Liver (tissue), 9 donors: ENCODE data around the gene SECISBP2L. TPM values are rescaled to one million over a fixed set of nuclear protein-coding genes. Genes with fewer than 3 reads are reported as not detected.

Source experiments
- DNase-seq: peaks from one replicate; pipeline ENCODE4 v3.0.0-alpha.2; 2017; ENCODE audit warnings: low spot score
- H3K27ac ChIP-seq, 2 donors: one replicate each; pipeline ENCODE4 v1.7.0; 2013; ENCODE audit warnings: inconsistent platforms in 2 of 2, low read length in 2 of 2, control low read depth in 1 of 2, low read depth in 1 of 2, mild to moderate bottlenecking in 1 of 2
- H3K27me3 ChIP-seq, 4 donors: one replicate each; pipeline versions ENCODE4 v1.6.1 to v1.7.0; 2013; ENCODE audit warnings: low read length in 3 of 4, inconsistent platforms in 1 of 4, mild to moderate bottlenecking in 1 of 4, moderate library complexity in 1 of 4; ENCODE audit not compliant: control insufficient read depth in 4 of 4, insufficient read depth in 4 of 4
- H3K36me3 ChIP-seq, 4 donors: one replicate each; pipeline versions ENCODE4 v1.6.1 to v1.7.0; 2013; ENCODE audit warnings: low read length in 3 of 4, mild to moderate bottlenecking in 3 of 4, low read depth in 1 of 4, moderate library complexity in 1 of 4; ENCODE audit not compliant: control insufficient read depth in 4 of 4, insufficient read depth in 3 of 4
- H3K4me1 ChIP-seq, 4 donors: one replicate each; pipeline versions ENCODE4 v1.6.1 to v1.7.0; 2013; ENCODE audit warnings: low read length in 3 of 4, mild to moderate bottlenecking in 3 of 4, moderate library complexity in 1 of 4; ENCODE audit not compliant: control insufficient read depth in 4 of 4, insufficient read depth in 4 of 4
- H3K4me3 ChIP-seq, 3 donors: one replicate each; pipeline versions ENCODE4 v1.6.1 to v1.7.0; 2013; ENCODE audit warnings: low read length in 3 of 3, control low read depth in 1 of 3, low read depth in 1 of 3, mild to moderate bottlenecking in 1 of 3
- H3K9ac ChIP-seq, 2 donors: one replicate each; pipeline ENCODE4 v1.7.0; 2013; ENCODE audit warnings: low read length in 2 of 2, mild to moderate bottlenecking in 2 of 2, moderate library complexity in 2 of 2, control low read depth in 1 of 2, low read depth in 1 of 2
- H3K9me3 ChIP-seq, 4 donors: one replicate each; pipeline versions ENCODE4 v1.6.1 to v1.7.0; 2013; ENCODE audit warnings: low read length in 3 of 4; ENCODE audit not compliant: control insufficient read depth in 4 of 4
- ATF3 ChIP-seq: IDR thresholded peaks from 2 replicates; pipeline ENCODE4 v1.6.1; 2016; ENCODE audit warnings: antibody characterized with exemption
- CTCF ChIP-seq: fragments of 150-350 bp; IDR thresholded peaks from 2 replicates; pipeline ENCODE4 v1.5.1; 2017; ENCODE audit warnings: improper control_type of control experiment, low read depth, low read length; ENCODE audit not compliant: missing input control
- FOXA1 ChIP-seq: IDR thresholded peaks from 2 replicates; pipeline ENCODE4 v1.6.1; 2016; ENCODE audit warnings: antibody characterized with exemption
- FOXA2 ChIP-seq: IDR thresholded peaks from 2 replicates; pipeline ENCODE4 v1.6.1; 2016; ENCODE audit warnings: antibody characterized with exemption
- HNF4A ChIP-seq, 2 donors: conservative IDR thresholded peaks; 2 replicates each; pipeline ENCODE4 v1.6.1; 2016; ENCODE audit warnings: antibody characterized with exemption in 2 of 2, mild to moderate bottlenecking in 2 of 2
- HNF4G ChIP-seq: IDR thresholded peaks from 2 replicates; pipeline ENCODE4 v1.6.1; 2016; ENCODE audit warnings: antibody characterized with exemption
- MAX ChIP-seq: IDR thresholded peaks from 2 replicates; pipeline ENCODE4 v1.6.1; 2016; ENCODE audit warnings: antibody characterized with exemption
- NR2F2 ChIP-seq: IDR thresholded peaks from 2 replicates; pipeline ENCODE4 v1.6.1; 2016; ENCODE audit warnings: antibody characterized with exemption
- RAD21 ChIP-seq, 2 donors: IDR thresholded peaks; 2 replicates each; pipeline ENCODE4 v1.6.1; 2016; ENCODE audit warnings: antibody characterized with exemption in 2 of 2, mild to moderate bottlenecking in 2 of 2
- REST ChIP-seq: IDR thresholded peaks from 2 replicates; pipeline ENCODE4 v1.6.1; 2016; ENCODE audit warnings: antibody characterized with exemption, mild to moderate bottlenecking
- RXRA ChIP-seq, 2 donors: IDR thresholded peaks; 2 replicates each; pipeline ENCODE4 v1.6.1; 2017 to 2018; ENCODE audit warnings: antibody characterized with exemption in 2 of 2, mild to moderate bottlenecking in 1 of 2
- SP1 ChIP-seq: IDR thresholded peaks from 2 replicates; pipeline ENCODE4 v1.6.1; 2018; ENCODE audit warnings: antibody characterized with exemption, mild to moderate bottlenecking
- TAF1 ChIP-seq: conservative IDR thresholded peaks from 2 replicates; pipeline ENCODE4 v1.6.1; 2016; ENCODE audit warnings: antibody characterized with exemption, mild to moderate bottlenecking
- YY1 ChIP-seq: IDR thresholded peaks from 2 replicates; pipeline ENCODE4 v1.6.1; 2016; ENCODE audit warnings: antibody characterized with exemption, mild to moderate bottlenecking
- ZBTB33 ChIP-seq: IDR thresholded peaks from 2 replicates; pipeline ENCODE4 v1.6.1; 2016; ENCODE audit warnings: antibody characterized with exemption
- WGBS: extraction: QIAGEN DNeasy Blood & Tissue Kit; methylation state at CpG from one replicate; pipeline ENCODE4 v1.1.7; 2013; 5-methylcytosine and 5-hydroxymethylcytosine counted together
- polyA plus RNA-seq, 2 donors: library from polyadenylated mRNA; stranded (reverse) in 1 of 2; unstranded in 1 of 2; fragments of 200-250 nt in 1 of 2; fragments of >200 nt in 1 of 2; fragmentation: Nextera tagmentation in 1 of 2; extraction: Ambion mirVana in 1 of 2; gene quantifications; one replicate each; pipeline versions ENCODE4 v1.2.1 to v1.2.3, GENCODE V29; 2013 to 2015
- total RNA-seq, 2 donors: library from RNA; depleted of rRNA; stranded (reverse); fragments of >200 nt; gene quantifications; one replicate each; pipeline ENCODE4 v1.2.3, GENCODE V29; 2014
- donor health status: healthy.
- donor health status: healthy.
- donor health status: healthy.
- donor health status: healthy.
- donor health status: healthy.

Gene SECISBP2L
- total and polyA plus RNA-seq, 4 donors: 5.7 to 15.7 (median 14.3) TPM

- H3K4me3 ChIP-seq: no peak overlapping the region
- TF ChIP-seq RAD21 (IDR thresholded peaks at IDR 0.05) (no peak), CTCF (no peak), FOXA2 (no peak), SP1 (no peak), YY1 (no peak), MAX (no peak)
- H3K9me3 ChIP-seq: no peaks in the 10 kb centered on the region
- H3K4me1 ChIP-seq: no peaks in the 10 kb centered on the region
- no peak overlapping the region for H3K9ac ChIP-seq
- H3K36me3 ChIP-seq: no peaks in the 10 kb centered on the region
- H3K27ac ChIP-seq: no peak overlapping the region
- H3K27me3 ChIP-seq: no peaks in the 10 kb centered on the region
- DNase-seq: no peak
- 85% methylated on average over 5 of the region's 5 CpGs for WGBS
Observed at GRCh38 chr15:48954538-48954937, 91.7 kb downstream of the SECISBP2L start.

- no peak overlapping the region for H3K4me3 ChIP-seq
- TF ChIP-seq TAF1: no peak
- H3K27ac ChIP-seq: no peak overlapping the region
- no peak for DNase-seq
- H3K27me3 ChIP-seq: no peaks in the 10 kb centered on the region
- H3K36me3 ChIP-seq: no peaks in the 10 kb centered on the region
- 90% methylated on average over 1 of the region's 1 CpG for WGBS
- H3K9ac ChIP-seq: no peak overlapping the region
- H3K9me3 ChIP-seq: no peaks in the 10 kb centered on the region
- H3K4me1 ChIP-seq: no peaks in the 10 kb centered on the region
Observed at GRCh38 chr15:48946840-48947187, 99.4 kb downstream of the SECISBP2L start.

- Histone ChIP-seq H3K9ac (no peak overlapping the region), H3K4me3 (no peak overlapping the region), H3K27ac (no peak overlapping the region), H3K36me3 (no peaks in the 10 kb centered on the region), H3K4me1 (no peaks in the 10 kb centered on the region), H3K27me3 (no peaks in the 10 kb centered on the region), H3K9me3 (no peaks in the 10 kb centered on the region)
- 41% methylated on average over 5 of the region's 5 CpGs for WGBS
- TF ChIP-seq TAF1: no peak
- TF ChIP-seq MAX: no peak
- no peak for TF ChIP-seq SP1
- no peak for TF ChIP-seq NR2F2
- TF ChIP-seq RAD21 (IDR thresholded peaks at IDR 0.05): no peak
- TF ChIP-seq FOXA1: no peak
- no peak for TF ChIP-seq HNF4G
- no peak for TF ChIP-seq RXRA (IDR thresholded peaks at IDR 0.05)
- DNase-seq: no peak
Observed at GRCh38 chr15:48946074-48946839, 100.0 kb downstream of the SECISBP2L start.

GRCh38 chr15:48945386-48945785 lies 100.9 kb downstream of the SECISBP2L start:
- DNase-seq: no peak
- no peak overlapping the region for H3K4me3 ChIP-seq
- 90% methylated on average over 2 of the region's 2 CpGs for WGBS
- TF ChIP-seq TAF1: no peak
- TF ChIP-seq RXRA (IDR thresholded peaks at IDR 0.05): no peak
- no peak for TF ChIP-seq ATF3
- TF ChIP-seq REST: no peak
- no peak for TF ChIP-seq FOXA2
- no peak for TF ChIP-seq RAD21 (IDR thresholded peaks at IDR 0.05)
- TF ChIP-seq YY1: no peak
- TF ChIP-seq ZBTB33: no peak
- TF ChIP-seq HNF4A (conservative IDR thresholded peaks at IDR 0.05): no peak
- TF ChIP-seq SP1: no peak

More at GRCh38 chr15:48945386-48945785, 100.9 kb downstream of the SECISBP2L start:
- H3K27ac ChIP-seq: no peak overlapping the region
- H3K9me3 ChIP-seq: no peaks in the 10 kb centered on the region
- H3K36me3 ChIP-seq: no peaks in the 10 kb centered on the region
- no peaks in the 10 kb centered on the region for H3K27me3 ChIP-seq
- no peaks in the 10 kb centered on the region for H3K4me1 ChIP-seq
- H3K9ac ChIP-seq: no peak overlapping the region
